RWPE2 (cell line): ENCODE data around the gene ATP5PB.

Source experiments
- ATAC-seq: fragments of 200-7000 bp; cut with Tn5 transposase; 3 replicates; pipeline ENCODE4 v1.9.1; 2021; ENCODE audit warnings: low read depth
- DNase-seq: peaks from one replicate; pipeline ENCODE4 v3.0.0-alpha.2; 2020; ENCODE audit warnings: low spot score
- H3K27ac ChIP-seq: fragments of 450-650 bp; 2 replicates; pipeline ENCODE4 v1.5.1; 2017; ENCODE audit warnings: mild to moderate bottlenecking; ENCODE audit not compliant: poor library complexity, severe bottlenecking
- H3K27me3 ChIP-seq: fragments of 250-450 bp; sonication (Bioruptor Pico); 2 replicates; pipeline ENCODE4 v1.5.1; 2021; ENCODE audit warnings: mild to moderate bottlenecking, moderate library complexity; ENCODE audit not compliant: insufficient read depth, poor library complexity, severe bottlenecking
- H3K36me3 ChIP-seq: fragments of 250-450 bp; sonication (Bioruptor Pico); 2 replicates; pipeline ENCODE4 v1.5.1; 2020; ENCODE audit warnings: low read depth, mild to moderate bottlenecking, moderate library complexity
- H3K4me1 ChIP-seq: fragments of 250-450 bp; sonication (Bioruptor Pico); 2 replicates; pipeline ENCODE4 v1.5.1; 2021; ENCODE audit warnings: mild to moderate bottlenecking, moderate library complexity; ENCODE audit not compliant: insufficient read depth, poor library complexity, severe bottlenecking
- H3K4me3 ChIP-seq: fragments of 250-450 bp; sonication (Bioruptor Pico); 2 replicates; pipeline ENCODE4 v1.5.1; 2021; ENCODE audit warnings: mild to moderate bottlenecking, moderate library complexity; ENCODE audit not compliant: severe bottlenecking
- H3K9me3 ChIP-seq: fragments of 250-450 bp; sonication (Bioruptor Pico); 2 replicates; pipeline ENCODE4 v1.5.1; 2021; ENCODE audit warnings: mild to moderate bottlenecking, moderate library complexity; ENCODE audit not compliant: severe bottlenecking
- TF ChIP-seq, protein P1 (sequence below): fragments of 450-650 bp; IDR thresholded peaks from one replicate; pipeline ENCODE4 v1.5.1; 2017; ENCODE audit warnings: mild to moderate bottlenecking, moderate library complexity; ENCODE audit not compliant: poor library complexity, severe bottlenecking

ATP5PB gene

DNA sequence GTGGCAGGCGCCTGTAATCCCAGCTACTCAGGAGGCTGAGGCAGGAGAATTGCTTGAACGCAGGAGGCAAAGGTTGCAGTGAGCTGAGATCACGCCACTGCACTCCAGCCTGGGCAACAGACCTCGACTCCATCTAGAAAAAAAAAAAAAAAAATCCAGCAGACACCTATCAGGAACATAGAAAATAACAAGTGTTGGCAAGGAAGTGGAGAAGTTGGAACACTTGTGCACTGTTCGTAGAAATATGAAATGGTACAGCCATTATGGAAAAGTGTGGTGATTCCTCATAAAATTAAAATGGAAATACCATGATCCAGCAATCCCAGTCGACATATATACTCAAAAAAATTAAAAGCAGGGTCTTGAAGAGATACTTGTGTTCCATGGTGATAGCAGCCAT, 12.5 kb downstream of the ATP5PB start:
- no peaks in the 10 kb centered on the region for H3K4me1 ChIP-seq
- H3K27me3 ChIP-seq = no peaks in the 10 kb centered on the region
- TF ChIP-seq, protein P1, sequence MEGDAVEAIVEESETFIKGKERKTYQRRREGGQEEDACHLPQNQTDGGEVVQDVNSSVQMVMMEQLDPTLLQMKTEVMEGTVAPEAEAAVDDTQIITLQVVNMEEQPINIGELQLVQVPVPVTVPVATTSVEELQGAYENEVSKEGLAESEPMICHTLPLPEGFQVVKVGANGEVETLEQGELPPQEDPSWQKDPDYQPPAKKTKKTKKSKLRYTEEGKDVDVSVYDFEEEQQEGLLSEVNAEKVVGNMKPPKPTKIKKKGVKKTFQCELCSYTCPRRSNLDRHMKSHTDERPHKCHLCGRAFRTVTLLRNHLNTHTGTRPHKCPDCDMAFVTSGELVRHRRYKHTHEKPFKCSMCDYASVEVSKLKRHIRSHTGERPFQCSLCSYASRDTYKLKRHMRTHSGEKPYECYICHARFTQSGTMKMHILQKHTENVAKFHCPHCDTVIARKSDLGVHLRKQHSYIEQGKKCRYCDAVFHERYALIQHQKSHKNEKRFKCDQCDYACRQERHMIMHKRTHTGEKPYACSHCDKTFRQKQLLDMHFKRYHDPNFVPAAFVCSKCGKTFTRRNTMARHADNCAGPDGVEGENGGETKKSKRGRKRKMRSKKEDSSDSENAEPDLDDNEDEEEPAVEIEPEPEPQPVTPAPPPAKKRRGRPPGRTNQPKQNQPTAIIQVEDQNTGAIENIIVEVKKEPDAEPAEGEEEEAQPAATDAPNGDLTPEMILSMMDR = no peak
- ATAC-seq = no peak
- no peak overlapping the region for H3K27ac ChIP-seq
- no peaks in the 10 kb centered on the region for H3K9me3 ChIP-seq
- no peak for DNase-seq
- no peak overlapping the region for H3K4me3 ChIP-seq
- H3K36me3 ChIP-seq = peaks cover 60% of the 10 kb centered on the region

DNA sequence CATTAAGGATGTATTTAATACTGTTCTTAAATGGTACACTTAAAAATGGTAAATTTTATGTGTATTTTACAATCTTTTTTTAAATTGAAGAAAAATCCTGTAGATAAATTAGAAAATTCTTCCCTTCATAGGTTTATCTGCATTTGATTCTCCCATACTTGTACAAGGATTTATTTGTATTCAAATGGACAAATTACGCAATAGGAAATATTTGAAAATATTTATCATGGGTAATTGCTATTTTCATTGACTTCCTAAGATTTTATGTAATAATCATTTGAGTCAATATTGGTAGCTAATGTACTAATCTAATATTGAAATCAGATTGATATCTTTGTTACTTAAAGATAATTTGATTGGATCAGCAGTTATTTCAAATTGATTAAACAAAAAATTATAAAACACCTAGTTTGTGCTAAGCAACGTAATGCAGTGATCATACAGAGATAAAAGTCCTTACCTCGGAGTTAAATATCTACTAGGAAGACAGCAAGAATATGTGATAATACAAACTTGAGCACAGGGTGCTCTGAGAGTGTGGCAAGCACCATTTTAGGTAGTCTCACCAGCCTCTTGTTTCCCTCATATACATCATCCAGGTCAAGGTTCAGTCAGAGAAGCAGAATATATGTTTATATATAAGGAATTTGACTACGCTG, 13.2 kb downstream of the ATP5PB start:
- Histone ChIP-seq H3K36me3 (peaks cover 53% of the 10 kb centered on the region), H3K27ac (no peak overlapping the region)
- no peak for ATAC-seq

DNA sequence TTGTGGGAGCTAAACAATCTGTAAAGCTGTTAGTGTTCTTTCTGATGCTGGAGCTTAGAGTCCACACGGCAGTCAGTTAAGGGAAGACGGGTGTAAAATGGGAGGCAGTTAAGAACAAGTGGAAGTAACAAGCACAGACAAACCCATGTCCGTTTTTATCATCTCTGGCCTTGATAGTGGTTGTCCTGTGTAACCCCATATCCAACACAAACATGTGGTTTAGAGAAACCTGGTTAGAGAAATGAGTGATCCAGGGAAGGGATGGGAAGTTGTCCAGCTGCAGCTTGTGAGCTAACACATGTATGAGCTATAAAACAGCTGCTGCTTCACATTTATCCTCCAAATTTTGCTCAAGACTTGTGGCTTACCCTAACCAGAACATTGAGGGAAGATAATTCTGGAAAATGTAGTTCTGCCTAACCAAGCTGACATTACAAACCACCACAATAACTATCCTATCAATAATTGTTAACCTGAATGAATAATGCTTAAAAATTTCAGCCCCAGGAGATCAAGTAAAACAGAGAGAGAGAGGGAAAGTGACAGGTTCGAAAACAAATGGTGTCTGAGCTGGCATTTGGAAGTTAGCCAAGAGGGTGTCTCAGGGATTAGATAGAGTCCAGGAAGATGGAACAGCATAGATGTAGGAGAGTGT, 13.9 kb downstream of the ATP5PB start:
- no peak overlapping the region for H3K4me3 ChIP-seq
- H3K27ac ChIP-seq = no peak overlapping the region
- ATAC-seq (no peak; the same call in 2 of the 3 replicates), DNase-seq (no peak)
- no peaks in the 10 kb centered on the region for H3K9me3 ChIP-seq
- H3K27me3 ChIP-seq = no peaks in the 10 kb centered on the region
- H3K4me1 ChIP-seq = no peaks in the 10 kb centered on the region
- H3K36me3 ChIP-seq = peaks cover 46% of the 10 kb centered on the region
- TF ChIP-seq, protein P1 = no peak

More for the DNA sequence above, 13.2 kb downstream of the ATP5PB start:
- Histone ChIP-seq H3K4me3 (no peak overlapping the region), H3K27me3 (no peaks in the 10 kb centered on the region), H3K4me1 (no peaks in the 10 kb centered on the region), H3K9me3 (no peaks in the 10 kb centered on the region)
- no peak for DNase-seq
- TF ChIP-seq, protein P1 = no peak

DNA sequence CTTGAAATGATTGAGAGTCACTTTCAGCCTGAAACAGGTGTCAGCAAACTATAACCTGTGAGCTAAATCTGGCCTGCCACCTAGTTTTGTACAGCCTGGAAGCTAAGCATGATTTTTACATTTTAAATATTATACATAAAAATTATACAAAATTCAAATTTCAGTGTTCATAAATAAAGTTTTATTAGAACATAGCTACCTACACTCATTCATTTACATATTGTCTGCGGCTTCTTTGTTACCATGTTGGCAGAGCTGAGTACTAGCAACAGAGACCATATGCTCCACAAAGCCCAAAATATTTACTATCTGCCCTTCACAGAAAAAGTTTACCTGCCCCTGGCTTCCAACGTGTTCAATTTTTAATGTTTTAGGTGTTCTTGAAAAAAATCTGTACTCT, 16.5 kb downstream of the ATP5PB start:
- TF ChIP-seq, protein P1 = no peak
- DNase-seq (no peak), ATAC-seq (no peak)
- no peak overlapping the region for H3K27ac ChIP-seq
- no peaks in the 10 kb centered on the region for H3K27me3 ChIP-seq
- H3K4me3 ChIP-seq = no peak overlapping the region
- no peaks in the 10 kb centered on the region for H3K4me1 ChIP-seq
- H3K9me3 ChIP-seq = no peaks in the 10 kb centered on the region
- H3K36me3 ChIP-seq = peaks cover 20% of the 10 kb centered on the region

DNA sequence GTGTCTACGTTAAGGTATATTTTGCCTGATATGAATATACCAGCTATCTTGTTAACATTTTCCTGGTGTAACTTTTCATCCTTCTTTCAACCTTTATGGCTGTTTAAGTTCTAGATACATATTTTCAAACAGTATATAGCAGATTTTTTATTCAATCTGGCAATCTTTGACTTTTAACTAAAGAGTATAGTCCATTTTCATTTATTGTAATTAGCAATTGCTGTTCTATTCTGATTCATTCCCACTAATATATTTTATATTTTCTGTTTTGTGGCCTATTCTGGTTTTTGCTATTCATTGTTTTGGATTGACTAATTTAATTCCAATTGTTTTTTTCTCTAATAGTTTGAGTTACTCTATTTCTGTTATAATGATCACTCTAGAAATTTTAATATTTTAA, 17.2 kb downstream of the ATP5PB start:
- TF ChIP-seq, protein P1 = no peak
- ATAC-seq (no peak), DNase-seq (no peak)
- Histone ChIP-seq H3K27me3 (no peaks in the 10 kb centered on the region), H3K27ac (no peak overlapping the region), H3K9me3 (no peaks in the 10 kb centered on the region), H3K36me3 (peaks cover 13% of the 10 kb centered on the region), H3K4me1 (no peaks in the 10 kb centered on the region), H3K4me3 (no peak overlapping the region)
